PC-3 (cell line): ENCODE data around the gene SLC16A13.

Experiments used
- EZH2 ChIP-seq: fragments of 300-600 bp; sonication (generic); IDR thresholded peaks from one replicate; pipeline ENCODE4 v1.6.1; 2017; ENCODE audit warnings: antibody characterized with exemption, mild to moderate bottlenecking, low read length; ENCODE audit not compliant: unreplicated experiment
- EZH2phosphoT487 ChIP-seq: fragments of 300-600 bp; sonication (generic); IDR thresholded peaks from 2 replicates; pipeline ENCODE4 v1.6.1; 2018; ENCODE audit warnings: mild to moderate bottlenecking, antibody characterized with exemption, low read length, borderline replicate concordance
- TF ChIP-seq, protein P1 (sequence below): fragments of 300-600 bp; sonication (generic); conservative IDR thresholded peaks from 2 replicates; pipeline ENCODE4 v1.5.1; 2017; ENCODE audit warnings: antibody characterized with exemption, low read depth, mild to moderate bottlenecking, low read length

DNA sequence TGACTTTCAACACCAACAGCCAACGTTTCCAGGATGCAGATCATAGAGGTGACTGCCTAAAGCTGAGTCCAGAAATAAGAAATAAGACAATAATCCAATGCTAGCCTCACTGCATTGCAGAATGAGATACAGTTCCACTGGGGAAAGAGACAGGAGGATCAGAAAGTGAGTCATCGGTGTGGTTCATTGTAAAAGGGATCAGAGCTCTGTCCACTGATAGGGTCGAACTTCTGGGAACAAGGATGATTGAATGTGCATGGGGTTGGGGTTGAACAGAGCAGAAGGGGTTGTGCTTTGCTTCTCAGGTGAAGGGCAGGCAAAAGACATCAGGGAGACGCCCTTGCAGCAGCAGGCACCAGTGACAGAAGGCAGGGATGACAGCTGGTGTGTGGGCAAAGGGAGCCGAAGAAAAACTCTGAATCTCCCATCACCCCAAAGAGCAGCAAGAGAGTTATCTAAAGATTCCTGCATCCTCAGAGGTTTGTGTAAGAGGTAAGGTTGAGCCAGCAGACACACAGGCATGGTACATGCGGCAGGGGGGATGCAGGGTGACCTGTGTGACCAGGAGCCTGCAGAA is 27.8 kb downstream of the SLC16A13 start:
- TF ChIP-seq, protein P1, sequence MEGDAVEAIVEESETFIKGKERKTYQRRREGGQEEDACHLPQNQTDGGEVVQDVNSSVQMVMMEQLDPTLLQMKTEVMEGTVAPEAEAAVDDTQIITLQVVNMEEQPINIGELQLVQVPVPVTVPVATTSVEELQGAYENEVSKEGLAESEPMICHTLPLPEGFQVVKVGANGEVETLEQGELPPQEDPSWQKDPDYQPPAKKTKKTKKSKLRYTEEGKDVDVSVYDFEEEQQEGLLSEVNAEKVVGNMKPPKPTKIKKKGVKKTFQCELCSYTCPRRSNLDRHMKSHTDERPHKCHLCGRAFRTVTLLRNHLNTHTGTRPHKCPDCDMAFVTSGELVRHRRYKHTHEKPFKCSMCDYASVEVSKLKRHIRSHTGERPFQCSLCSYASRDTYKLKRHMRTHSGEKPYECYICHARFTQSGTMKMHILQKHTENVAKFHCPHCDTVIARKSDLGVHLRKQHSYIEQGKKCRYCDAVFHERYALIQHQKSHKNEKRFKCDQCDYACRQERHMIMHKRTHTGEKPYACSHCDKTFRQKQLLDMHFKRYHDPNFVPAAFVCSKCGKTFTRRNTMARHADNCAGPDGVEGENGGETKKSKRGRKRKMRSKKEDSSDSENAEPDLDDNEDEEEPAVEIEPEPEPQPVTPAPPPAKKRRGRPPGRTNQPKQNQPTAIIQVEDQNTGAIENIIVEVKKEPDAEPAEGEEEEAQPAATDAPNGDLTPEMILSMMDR, result no peak
- TF ChIP-seq EZH2, result no peak
- no peak for TF ChIP-seq EZH2phosphoT487
